Measurements from ENCODE around the gene SH3BGRL3.
A peak's percentile ranks its signal among the peaks of the same experiment; 100 is the strongest.

SH3BGRL3 gene

DNA sequence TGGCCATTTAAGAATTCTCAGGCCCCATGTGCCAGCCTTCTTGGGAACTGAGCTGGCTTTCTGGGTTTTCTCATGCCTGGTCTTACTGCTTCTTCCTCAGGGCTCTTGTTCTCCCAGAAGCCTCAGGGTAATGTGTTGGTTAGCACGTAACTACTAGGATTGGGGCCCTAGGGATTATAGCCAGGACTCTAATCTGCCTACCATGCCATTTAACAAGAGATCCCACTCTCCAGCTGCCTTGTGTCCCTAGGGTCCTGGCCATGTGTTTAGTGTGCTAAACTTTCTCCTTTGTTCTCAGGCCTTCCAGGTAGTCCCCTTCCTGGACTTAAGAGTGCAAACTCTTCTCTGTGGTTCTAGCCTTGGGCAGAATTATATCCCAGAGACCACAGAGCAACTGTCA, 2.2 kb upstream of the SH3BGRL3 start:
- H3K4me3 ChIP-seq (ENCODE audit: control insufficient read depth, low read depth, low read length): no peak overlapping the region
- no peak for TF ChIP-seq CTCF (IDR thresholded peaks at IDR 0.05; ENCODE audit: control insufficient read depth, insufficient read depth, low read depth, low read length, missing control alignments)
- DNase-seq (ENCODE audit: low read depth): no peak

GRCh38 chr1:26278303-26278702, 1.6 kb upstream of the SH3BGRL3 start:
- peak; percentile 83 for DNase-seq (ENCODE audit: low read depth)
- no peak overlapping the region for H3K4me3 ChIP-seq (ENCODE audit: control insufficient read depth, low read depth, low read length)
- TF ChIP-seq CTCF (IDR thresholded peaks at IDR 0.05; ENCODE audit: control insufficient read depth, insufficient read depth, low read depth, low read length, missing control alignments): no peak

DNA sequence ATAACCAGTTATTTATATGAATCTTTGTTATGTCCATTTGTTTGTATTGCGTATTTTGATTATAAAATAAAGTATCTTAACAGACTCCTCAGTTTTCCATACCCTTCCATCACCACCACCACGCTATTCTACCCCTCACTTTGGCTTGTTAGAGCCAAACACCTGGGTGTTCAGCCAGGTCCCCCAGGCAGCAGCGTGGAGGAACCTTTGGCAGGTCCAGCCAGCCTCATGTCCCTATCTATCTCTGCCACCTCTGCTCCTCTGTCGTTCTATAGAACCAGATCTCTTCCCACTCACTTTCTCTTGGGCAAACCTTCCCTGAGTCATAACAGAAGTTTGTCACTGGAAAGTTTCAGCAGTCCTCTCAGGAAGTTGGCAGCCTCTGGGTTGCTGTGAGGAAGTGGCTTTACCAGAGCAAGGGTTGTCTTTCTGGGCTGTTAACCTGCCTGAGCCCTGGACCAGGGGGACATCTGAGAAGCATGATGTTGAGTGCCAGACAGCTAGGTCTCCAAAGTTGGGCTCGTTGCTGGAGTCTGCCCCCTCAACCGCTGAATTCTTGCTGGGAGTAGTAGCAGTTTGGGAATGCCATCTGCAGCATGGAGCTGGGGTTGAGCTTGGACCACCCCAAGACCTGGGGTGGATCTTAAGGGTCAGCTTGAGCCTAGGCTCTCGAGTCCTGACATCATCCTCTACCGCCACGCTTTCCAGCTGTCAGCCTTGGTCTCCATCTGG, 996 bp upstream of the SH3BGRL3 start:
- no peak for TF ChIP-seq CTCF (IDR thresholded peaks at IDR 0.05; ENCODE audit: control insufficient read depth, insufficient read depth, low read depth, low read length, missing control alignments)
- no peak for DNase-seq (ENCODE audit: low read depth)
- peak overlapping the region; percentile 88 for H3K4me3 ChIP-seq (ENCODE audit: control insufficient read depth, low read depth, low read length)

DNA sequence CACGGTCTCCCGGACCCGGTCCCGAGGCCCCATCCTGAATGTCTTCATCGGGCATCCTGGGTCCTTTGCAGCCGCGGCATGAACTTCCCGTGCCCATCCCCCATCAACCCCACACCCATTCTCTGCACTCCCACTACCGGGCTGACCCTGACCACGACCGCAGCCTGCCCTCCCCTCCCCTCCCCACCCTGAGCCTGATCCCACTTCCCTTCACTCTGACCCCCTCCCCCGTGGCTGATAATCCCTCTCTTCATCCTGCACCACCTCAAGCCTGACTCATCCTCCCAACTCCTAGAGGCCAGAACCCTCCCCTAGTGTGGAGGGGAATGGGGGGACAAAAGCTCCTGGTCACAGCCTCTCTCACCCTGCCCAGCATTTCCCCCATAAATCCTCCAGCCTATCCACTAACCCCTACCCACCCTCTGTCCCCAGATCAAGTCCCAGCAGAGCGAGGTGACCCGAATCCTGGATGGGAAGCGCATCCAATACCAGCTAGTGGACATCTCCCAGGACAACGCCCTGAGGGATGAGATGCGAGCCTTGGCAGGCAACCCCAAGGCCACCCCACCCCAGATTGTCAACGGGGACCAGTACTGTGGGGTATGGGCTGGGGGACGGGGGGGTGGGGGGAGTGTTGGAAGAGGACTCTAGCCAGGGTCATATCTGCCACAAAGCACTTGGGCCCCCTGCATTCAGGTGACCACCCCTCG, 602 bp downstream of the SH3BGRL3 start:
- H3K4me3 ChIP-seq (ENCODE audit: control insufficient read depth, low read depth, low read length): peak overlapping the region; percentile 88
- TF ChIP-seq CTCF (IDR thresholded peaks at IDR 0.05; ENCODE audit: control insufficient read depth, insufficient read depth, low read depth, low read length, missing control alignments): no peak
- no peak for DNase-seq (ENCODE audit: low read depth)

- no peak for DNase-seq (ENCODE audit: low read depth)
- TF ChIP-seq CTCF (IDR thresholded peaks at IDR 0.05; ENCODE audit: control insufficient read depth, insufficient read depth, low read depth, low read length, missing control alignments): no peak
- peak overlapping the region; percentile 88 for H3K4me3 ChIP-seq (ENCODE audit: control insufficient read depth, low read depth, low read length)
Measured at GRCh38 chr1:26281091-26281958, 1.4 kb downstream of the SH3BGRL3 start.

- TF ChIP-seq CTCF (IDR thresholded peaks at IDR 0.05; ENCODE audit: control insufficient read depth, insufficient read depth, low read depth, low read length, missing control alignments): no peak
- H3K4me3 ChIP-seq (ENCODE audit: control insufficient read depth, low read depth, low read length): peak overlapping the region; percentile 88
- DNase-seq (ENCODE audit: low read depth): no peak
Measured at GRCh38 chr1:26281971-26282370, 2.1 kb downstream of the SH3BGRL3 start.

Data from AG09309 (cell line).